GM19023 (cell line): ENCODE results near the gene ADCY5.

ENCODE experiments used
- ATAC-seq: cut with Tn5 transposase; IDR thresholded peaks from one replicate; pipeline ENCODE4 v1.9.1; 2021; ENCODE audit warnings: mild to moderate bottlenecking, moderate library complexity; ENCODE audit not compliant: unreplicated experiment

Gene ADCY5

GRCh38 chr3:123459862-123460261, 11.0 kb upstream of the ADCY5 start:
- ATAC-seq: no peak

- no peak for ATAC-seq
Measured at GRCh38 chr3:123458255-123458654, 9.4 kb upstream of the ADCY5 start.

DNA sequence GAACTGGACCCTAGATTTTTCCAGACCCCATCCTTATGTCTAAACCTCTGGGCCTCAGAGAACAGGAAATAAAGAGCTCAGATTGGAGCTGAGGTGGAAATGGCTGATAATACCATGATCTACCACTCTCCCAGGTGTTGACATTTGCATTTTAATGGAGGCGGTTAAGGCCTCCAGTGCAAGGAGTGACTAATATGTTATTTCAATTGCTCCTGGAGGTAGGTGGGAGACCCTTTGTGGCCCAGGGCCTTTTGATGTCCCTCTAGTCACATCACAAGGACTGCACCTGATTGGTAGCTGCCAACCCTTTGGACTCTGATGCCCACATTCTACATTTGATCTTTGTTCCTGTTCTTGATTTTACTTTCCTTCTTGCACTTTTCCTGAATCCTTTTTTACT, 9.0 kb upstream of the ADCY5 start:
- no peak for ATAC-seq

DNA sequence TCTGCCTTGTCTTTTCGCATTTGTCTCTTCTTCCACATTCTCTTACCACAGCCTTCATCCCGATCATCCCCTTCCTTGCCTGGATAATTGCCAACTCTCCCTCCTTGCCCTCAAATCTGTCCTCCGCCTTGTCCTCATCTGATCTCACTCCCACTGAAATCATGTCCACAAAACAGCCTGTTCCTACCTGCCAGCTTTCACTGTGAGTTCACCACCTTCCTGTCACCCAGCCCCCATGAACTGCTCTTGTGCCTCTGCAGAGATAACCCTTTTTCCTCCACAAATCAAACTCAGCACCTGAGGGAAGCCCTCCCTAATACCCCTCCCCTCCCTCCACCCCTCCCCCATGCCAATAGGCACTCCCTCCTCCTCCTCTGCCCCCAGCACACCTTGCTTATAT, 4.8 kb upstream of the ADCY5 start:
- ATAC-seq: no peak

DNA sequence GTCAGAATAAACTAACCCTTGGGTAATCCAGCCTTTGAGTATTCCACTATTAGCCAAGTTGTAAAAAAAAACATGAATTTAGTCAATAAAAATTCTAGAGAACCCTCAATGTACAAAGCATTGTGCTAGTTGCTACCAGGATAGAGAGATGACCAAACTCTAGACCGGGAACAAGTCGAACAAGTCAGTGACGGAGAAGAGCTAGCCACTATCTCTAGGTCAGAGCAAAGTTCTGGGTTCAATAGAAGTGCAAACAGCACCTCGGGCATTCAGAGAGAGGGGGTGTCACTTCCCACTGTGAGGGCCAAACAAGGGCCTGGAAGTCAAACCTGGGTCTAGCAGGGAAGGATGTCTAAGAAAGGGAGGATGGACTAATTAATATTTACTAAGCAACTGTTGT, 2.3 kb upstream of the ADCY5 start:
- ATAC-seq: no peak

GRCh38 chr3:123449997-123450604, 1.2 kb upstream of the ADCY5 start:
- ATAC-seq: no peak

- no peak for ATAC-seq
Measured at GRCh38 chr3:123449102-123449996, 459 bp upstream of the ADCY5 start.

DNA sequence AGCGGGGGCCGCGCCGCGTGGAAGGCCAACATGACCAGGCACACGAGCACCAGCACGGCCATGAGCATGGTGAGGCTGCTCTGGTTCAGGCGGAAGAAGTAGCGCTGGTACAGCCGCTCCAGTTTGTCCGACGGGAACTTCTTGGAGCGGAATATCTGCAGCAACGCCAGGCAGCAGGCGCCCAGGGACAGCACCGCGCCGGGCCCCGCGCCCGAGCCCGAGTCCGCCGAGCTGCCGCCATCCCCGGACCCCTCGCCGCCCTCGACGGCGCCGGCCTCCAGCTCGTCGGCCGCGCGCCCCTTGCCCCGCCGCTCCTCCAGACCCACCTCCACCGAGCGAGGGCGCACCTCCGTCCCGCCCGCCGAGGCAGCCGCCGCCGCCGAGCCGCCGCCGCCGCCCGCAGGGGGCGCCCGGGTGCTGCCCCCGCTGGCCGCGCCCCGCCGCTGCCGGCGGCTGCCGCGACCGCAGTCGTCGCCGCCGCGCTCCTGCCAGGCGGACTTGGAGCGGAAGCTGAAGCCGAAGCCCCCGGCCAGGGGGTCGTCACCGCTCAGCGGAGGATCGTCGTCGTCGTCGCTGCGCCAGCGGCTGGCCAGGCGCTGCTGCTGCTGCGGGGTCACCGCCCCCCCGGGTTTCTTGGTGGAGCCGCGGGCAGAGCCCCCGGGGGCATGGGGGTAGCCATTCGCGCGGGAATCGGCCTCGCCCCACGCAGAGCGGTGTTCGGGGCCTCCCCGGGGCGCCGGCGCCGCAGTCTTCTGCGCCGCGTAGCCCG, 957 bp downstream of the ADCY5 start:
- ATAC-seq: no peak

DNA sequence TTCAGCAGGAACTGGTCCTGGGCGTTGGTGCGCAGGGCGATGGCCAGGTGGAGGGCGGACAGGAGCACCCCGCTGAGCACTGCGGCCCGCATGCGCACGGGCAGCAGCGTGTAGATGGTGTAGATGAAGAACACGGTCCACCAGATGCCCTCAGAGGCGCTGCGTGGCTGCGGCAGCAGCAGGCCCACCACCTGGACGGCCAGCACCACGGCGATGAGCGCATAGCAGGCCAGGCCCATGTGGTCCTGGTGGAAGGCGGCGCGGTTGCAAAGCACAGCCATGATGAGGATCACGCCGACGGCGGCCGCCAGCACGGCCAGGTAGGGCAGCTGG, 1.5 kb downstream of the ADCY5 start:
- no peak for ATAC-seq

- ATAC-seq: no peak
Measured at GRCh38 chr3:123446610-123447109, 2.2 kb downstream of the ADCY5 start.

- no peak for ATAC-seq
Measured at GRCh38 chr3:123446210-123446609, 2.7 kb downstream of the ADCY5 start.

GRCh38 chr3:123445702-123446101, 3.2 kb downstream of the ADCY5 start:
- no peak for ATAC-seq

DNA sequence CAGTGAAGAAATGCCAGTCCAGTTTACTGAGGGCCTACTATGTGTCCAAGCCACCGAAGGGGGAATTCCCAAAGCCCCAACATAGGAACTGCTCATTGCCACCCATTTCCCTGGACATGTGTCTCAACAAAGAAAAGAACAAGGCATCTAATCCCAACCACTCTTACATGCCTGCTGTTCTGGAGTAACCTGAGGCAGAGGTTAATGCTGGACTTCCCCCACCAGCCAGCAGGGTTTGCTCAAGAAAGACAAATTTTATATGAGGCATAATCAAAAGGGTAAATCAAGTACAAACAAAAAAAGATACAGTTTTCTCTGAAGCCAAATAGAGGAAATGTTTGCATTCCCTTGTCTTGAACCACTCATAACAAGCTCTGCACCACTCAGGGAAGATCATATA, 4.1 kb downstream of the ADCY5 start:
- no peak for ATAC-seq

- ATAC-seq: no peak
Measured at GRCh38 chr3:123444023-123444422, 4.9 kb downstream of the ADCY5 start.

GRCh38 chr3:123442908-123443307, 6.0 kb downstream of the ADCY5 start:
- no peak for ATAC-seq

DNA sequence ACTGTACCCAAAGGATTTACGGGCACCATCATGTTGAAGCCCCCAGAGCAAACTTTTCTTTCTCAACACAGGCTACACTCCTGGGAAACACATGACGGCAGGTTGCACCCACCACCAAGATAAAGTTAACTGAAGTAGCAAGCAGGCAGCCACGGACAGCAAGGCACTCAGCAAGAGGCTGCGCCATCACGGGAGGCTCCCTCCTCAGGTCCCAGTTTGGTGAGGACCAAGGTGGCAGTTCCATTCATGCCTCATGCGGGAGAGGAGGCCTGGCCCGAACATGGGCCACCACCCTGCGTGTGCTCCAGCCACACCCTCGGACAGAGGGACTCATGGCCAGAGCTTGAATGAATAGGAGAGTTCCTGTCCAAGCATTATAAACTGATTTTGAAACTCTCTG, 6.8 kb downstream of the ADCY5 start:
- no peak for ATAC-seq

DNA sequence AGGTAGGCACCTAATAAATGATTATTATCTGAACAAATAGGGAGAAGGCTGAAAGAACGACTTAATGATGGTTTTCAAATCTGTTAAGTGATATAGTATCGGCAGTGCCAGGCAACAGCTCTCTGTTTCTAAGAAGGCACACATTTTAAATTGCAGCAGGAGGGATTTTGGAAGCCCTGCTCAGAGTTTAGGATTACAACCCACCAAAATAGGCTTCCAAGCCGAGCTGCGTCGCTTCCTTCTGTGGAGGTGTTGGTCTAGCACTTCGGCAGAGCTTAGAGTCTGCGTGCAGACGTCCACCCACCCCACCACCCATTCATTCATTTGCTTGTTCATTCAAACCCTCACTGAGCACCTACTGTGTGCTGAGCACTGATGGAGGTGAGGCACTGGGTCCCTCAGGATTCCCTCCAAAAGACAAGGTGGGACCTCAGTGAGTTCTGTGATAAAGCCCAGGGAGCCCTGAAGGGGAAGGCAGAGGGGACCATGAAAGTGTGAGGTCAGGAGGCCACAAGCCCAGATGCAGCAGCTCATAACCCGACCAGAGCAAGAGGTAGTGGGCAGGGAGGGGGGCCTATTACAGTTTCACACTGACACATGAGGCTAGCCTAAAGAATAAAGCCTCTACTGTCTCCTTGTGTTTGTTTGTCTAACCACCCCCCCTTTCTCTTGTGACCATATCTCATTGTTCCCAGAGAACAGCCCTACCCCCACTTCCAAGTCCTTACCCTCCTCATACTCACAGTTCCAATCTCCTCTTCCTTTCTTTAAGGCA, 8.9 kb downstream of the ADCY5 start:
- no peak for ATAC-seq

GRCh38 chr3:123432832-123433523, 15.9 kb downstream of the ADCY5 start:
- no peak for ATAC-seq

- ATAC-seq: no peak
Measured at GRCh38 chr3:123431658-123432324, 17.1 kb downstream of the ADCY5 start.
